GOT3 (cell line): Measurements from ENCODE around the gene IGSF10.
A peak's percentile ranks its signal among the peaks of the same experiment; 100 is the strongest.

Source experiments
- DNase-seq: peaks from one replicate; lab custom pipeline; 2025; ENCODE audit warnings: mixed read lengths; lab: John Stamatoyannopoulos, UW

The IGSF10 gene

DNA sequence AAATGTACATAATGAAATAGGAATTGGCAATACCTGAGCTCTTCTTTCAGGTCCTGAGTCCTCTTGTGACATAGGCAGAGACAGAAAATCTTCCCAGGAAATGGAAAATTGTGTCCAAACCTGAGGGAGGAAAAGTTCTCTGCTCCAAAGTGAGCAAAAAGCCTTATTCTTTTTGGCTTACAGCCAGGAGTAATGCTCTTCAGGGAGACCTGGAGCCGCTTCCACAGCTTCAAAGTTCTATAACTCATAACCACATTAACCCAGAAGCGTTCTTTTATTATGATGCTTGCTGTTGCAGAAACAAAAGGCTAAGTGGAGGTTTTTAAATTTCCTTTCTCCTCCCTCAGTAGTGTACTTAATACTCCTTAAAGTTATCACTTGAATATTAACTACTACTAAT is 633 bp downstream of the IGSF10 start:
- no peak for DNase-seq

DNA sequence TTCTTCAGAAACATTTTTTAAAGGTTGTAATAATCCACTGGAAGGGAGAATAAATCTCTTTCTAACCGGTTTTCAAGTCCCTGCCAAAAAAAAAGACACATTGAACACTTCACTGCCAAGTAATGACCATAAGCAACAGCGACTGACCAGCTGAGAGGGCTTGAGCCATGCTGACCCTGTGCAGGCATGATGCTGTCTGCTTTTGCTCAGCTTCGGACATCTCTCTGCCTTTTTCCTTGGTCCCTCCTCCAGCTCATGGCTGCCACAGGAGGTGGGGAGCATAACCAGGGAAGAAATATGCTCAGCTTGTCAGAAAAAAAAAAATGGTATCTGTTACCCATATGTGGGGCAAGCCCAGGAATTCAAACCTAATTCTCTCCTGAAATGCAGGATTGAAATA is 1.5 kb downstream of the IGSF10 start:
- DNase-seq: no peak

DNA sequence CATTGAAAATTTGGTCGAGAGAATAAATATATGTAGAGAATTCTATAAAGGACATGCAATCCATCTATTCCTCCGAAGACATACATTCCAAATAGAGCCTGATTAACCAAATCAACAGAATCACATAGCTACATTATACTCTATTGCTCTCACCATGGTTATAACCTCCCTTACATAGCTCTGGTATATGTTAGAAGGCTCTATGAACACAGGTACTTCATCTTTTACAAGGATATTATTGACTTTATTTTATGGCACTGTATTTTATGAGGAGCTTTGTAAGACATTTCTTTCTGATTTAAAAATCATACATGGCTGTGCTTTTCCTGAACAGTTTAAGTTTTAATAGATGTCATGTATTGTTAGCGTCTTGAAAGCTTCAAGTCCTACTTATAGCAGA is 4.8 kb downstream of the IGSF10 start:
- no peak for DNase-seq

DNA sequence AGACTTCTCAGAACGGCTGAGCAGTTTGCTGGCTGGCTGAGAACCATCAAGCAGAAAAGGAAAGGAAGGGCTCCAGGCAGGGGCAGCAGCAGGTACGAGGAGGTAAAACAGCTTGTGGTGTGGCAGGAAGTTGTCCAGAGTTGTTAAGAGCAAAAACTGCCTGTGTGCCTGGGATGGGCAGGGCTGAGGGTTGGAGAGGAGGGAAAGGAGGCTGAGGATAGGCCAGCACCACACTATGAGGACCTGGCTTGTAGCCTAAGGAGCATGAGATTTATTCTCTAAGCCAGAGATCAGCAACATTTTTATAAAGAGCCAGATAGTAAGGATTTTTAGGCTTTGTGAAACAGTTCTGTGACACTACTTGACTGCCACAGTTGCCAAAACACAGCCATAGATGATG is 8.0 kb downstream of the IGSF10 start:
- no peak for DNase-seq

DNA sequence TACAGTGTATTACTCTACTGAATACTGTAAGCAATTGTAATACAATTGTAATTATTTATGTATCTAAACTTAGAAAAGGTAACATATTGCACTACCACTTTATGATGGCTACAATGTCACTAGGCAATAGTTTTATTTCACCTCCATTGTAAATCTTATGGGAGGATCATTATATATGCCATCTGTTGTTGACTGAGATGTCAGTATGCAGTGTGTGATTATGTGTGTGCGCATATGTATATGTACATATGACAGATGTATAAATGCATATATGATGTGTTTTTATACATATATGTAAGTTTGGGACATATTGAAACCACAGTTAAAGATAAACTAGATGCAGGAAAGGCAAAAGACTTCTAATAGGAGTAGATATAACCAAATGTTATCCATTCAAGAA is 8.5 kb downstream of the IGSF10 start:
- DNase-seq: no peak

DNA sequence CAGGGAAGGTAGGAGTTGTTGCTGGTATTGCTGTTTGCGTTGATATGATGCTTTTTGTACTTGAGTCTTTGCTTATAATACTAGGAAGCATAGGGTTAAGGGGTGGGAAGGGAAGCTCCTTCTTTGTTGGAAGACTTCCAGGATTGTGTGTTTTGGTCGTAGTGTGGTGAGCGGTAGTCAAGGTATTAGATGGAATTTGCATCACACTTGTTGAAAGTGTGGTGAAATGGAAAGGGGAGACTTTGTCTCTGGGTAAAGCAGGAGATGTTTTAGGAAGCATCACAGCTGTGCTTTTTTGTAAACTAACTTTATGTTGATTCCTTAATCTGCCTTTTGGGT is 14.9 kb downstream of the IGSF10 start:
- DNase-seq: no peak

DNA sequence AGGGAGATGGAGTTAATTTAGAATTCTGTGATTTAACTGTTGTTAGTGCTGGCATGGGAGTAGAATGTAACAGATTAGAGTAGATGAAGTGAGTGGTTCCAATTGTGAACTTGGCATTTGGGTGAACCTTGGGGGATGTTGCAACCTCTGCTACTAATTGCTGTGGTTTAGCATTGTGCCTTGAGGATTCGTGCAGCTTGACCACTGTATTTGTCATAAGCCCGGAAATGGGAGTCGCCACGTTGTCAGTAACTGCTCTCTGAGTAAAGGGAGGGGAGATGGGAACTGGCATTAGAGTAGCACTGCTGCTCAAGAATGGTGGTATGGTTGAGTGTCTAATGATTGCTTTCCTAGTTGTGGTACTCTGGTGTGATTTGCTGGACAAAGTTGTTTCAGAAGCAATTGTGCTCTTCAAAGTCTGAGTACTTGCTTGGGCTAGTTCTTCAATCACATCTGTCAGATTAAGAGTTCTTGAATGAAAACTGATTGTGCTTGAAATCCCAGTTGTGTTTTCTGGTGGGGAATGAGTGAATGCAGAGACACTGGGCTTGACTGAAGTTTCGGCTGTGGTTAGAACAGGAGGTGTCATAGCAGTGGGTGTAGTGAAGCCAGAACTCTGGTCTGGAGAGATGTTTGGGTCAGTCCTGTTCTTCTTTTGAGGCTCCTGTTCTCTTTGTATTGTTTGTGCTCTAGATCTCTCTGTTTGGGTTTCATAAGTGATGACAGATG is 15.4 kb downstream of the IGSF10 start:
- peak; percentile 41 for DNase-seq

DNA sequence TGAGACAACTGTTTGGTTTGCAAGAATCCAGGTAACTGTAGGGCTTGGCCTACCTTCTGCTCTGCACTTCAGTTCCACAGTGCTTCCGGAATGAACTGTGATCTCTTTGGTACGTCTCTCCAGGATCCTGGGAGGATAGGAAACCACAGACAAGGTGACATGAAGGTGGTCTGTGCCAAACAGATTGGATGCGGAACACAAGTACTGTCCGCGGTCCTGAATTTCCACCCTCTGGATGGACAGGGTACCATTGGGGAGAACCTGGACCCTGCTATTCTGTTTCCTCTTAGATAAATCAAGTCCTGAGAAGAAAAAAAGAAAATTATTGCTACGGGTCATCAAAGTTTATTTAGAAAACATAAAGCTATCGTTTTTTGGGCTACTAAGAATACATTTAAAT is 17.3 kb downstream of the IGSF10 start:
- no peak for DNase-seq

DNA sequence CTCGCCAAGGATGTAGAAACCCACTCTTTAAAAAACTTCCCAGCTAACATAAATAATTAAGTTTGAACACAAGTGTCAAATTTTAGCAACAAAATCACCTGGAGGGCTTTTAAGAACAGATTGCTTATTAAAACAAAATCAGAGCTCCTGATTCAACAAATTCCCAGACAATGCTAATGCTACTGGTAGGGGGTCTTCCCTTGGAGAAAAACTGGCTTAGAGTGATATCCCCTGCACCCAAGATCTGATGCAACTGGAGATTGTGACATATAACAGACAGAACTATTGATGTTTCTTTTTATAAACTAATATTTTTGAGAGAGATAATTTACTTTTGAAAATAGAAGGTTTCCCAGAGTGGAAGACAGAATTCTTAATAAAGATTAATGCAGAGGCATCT is 19.9 kb downstream of the IGSF10 start:
- no peak for DNase-seq

DNA sequence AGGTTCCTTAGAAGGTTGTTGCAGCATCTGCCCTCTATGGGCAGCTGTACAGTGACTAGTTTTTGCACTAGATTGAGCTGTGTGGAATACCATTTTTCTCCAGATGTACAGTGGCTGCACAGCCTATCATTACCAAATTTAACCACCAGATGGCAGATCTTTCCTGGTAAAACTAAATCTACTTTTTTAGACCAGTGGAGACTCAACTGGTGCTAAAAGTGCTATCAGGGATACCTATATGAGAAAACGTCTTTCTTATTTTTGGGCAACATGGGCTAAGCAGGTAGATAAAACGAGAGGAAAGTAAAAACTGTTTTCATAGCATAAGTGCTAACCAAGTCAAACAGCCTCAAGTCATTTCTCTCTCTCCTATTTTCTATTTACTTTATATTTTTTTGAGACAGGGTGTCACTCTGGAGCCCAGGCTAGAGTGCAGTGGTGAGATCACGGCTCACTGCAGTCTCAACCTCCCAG is 21.2 kb downstream of the IGSF10 start:
- DNase-seq: no peak

DNA sequence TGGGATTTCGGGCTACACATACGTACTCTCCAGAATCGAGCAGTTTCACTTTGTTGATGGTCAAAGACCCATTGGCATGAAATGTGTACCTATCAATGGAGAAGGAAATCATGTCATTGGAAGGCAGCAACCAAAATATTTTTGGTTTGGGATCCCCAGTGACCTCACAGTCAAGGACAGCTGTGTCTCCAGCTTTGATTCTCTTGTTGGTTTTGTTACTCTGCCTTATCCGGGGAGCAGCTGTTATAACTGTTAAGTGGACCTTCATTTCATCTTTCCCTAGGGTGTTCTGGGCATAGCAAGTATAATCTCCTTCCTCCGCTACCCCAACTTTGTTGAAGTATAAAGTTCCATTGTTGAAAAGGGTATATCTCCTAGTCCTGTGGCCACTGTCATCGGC is 23.0 kb downstream of the IGSF10 start:
- DNase-seq: no peak

DNA sequence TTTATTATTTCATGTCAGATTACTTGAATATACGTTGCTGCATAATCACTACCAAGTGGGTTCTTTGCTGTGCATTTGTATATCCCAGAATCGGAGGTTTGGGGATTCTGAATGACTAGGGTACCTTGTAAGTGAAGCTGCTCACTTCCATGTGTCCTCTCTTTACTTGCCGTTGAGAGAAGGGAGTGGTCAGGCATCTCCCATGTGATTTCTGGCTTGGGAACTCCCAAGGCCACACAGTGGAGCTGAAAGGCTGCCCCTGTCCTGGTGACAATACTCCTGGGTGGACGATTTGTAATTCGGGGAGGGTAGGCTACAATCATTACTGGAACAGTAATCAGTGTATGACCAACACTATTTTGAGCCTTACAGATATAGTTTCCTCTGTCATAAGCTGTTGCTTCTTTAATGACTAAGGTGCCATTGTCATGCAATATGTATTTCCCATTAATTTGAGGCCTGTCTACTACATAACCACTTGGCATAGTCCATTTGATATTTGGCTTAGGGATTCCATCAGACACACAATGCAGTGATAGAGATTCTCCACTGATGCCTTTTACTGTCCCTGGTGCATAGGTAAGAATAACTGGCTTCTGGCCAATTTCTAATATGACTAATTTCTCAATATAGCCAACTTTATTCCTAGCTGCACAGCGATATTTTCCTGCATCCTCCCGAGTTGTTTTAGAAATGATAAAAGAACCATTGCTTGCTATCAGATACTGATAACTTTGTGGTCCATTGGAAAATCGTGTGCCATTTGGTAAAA is 24.0 kb downstream of the IGSF10 start:
- no peak for DNase-seq

DNA sequence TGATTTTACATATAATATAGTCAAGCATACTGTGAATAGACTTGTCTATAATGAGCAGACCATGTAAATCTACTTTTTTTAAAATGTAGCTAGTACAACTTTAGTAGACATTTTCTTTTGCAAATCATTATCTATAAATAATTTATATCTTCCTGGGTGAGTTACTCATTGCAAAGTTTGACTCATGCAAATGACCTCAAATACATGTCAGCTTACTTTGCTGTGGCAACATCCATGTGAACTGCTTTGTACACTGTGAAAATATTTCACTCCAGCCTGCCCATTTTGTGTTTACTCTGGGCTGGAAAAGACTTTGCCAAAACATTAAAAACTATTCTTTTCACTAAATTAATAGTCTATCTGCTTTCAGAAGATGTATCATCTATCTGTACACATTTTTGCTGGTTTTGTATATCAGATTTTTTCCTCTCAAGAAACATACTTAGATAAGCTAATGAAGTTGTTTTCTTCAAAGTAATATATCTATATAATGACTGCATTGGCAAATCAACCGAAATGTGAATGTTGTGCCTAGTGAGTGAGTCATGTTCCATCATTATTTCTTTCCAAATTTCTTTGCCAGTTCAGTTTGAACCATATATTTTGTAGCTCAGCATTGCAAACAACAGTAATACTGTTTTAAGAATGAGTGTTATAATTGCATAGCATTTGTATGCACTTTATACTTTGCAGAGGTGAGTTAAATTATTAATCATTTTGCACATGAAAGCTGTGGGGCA is 26.5 kb downstream of the IGSF10 start:
- DNase-seq: no peak

DNA sequence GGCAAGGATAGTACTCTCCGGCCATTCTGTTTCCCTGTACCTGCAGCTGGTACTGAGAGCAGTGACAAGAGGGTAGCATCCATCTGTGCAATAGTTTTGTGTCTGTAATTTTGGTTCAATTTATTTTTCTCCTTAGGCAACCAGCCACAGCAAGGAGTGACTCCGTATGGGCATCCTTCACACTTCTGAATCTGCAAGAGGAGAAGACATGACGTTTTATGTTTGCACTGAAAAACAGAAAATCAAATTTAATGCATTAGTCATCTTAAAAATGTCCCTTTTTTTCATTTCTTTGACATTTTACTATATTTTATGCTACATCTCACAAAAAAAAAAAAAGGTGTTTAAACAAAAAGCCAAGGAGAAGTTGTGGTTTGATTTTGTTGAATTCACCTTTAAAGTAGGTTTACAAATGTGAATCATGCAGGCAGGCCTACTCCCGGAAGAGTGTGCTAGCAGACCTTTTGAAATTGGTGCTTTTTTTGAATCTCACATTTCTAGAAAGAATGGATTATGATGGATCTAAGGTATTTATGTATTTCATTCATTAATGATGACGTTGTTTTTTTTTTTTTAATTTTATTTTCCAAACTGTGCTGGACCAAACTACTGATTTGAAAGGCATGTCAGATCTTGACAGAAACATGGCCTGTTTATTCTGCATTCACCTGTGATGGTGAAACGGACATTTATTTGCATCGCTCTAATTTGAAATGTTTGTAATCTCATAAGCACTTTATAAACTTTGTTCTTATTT is 28.1 kb downstream of the IGSF10 start:
- no peak for DNase-seq

DNA sequence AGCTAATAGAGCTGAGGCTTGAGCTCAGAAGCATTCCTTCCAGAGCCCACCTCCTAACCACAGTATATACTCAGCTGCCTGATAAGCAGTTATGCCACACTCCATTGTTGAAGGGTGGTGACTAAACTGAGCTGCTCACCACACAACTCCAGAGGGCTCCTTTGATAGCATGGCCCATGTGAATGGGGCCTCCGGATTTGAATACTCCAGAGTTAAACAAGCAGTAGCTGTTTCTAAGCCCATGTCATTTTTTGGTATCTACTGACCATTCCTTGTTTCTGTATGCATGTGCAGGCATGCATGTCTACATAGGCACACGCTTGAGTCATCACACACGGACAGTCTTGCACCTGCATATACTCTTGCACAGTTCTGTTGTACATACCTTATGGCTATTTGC is 28.9 kb downstream of the IGSF10 start:
- no peak for DNase-seq

DNA sequence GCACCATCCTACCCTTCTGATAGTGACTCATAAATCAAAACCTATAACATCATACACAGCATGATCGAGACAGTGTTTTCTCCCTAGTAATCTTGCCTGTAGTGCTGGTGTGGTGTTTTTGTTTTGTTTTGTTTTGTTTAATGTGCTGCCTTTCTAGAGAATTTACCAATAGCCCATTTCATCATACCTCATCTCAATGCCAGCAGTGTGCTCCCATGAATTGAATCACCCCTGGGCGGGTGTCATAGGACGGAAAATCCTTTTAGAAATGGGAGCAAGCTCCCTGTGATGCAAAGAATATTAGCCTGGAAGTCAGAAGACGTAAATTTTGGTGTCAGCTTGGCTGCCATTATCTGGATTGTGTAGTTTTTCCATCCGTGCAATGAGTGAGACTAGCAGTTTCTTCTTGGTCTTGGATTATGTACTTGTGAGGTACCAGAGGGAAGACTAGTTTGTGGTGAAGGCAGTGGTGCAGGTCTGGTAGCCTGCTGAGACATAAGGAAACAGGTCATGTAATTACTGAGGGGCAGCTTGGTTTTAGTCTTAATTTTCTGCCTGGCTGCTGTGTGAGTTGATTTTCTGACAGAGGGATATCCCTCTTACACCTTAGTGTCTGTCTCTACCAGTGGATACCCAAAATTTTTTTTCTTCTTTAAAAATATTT is 29.9 kb downstream of the IGSF10 start:
- no peak for DNase-seq

DNA sequence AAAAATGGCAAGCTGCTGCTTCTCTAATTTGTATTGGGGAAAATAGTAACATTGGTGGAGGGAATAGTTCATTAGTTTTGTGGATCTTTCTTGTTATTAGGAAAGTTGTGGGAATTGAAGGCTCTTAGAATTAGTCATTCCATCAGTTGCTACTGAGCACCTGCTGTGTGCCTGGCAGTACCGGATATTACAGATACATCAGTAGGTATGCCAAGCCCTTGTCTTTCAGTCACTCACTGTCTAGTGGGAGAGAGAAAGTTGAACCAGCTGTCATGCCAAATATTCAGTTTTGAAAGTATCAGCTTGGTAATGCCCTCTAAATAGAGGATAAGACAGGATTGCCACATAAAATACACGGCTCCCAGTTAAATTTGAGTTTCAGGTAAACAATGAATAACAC is 32.5 kb downstream of the IGSF10 start:
- DNase-seq: no peak

DNA sequence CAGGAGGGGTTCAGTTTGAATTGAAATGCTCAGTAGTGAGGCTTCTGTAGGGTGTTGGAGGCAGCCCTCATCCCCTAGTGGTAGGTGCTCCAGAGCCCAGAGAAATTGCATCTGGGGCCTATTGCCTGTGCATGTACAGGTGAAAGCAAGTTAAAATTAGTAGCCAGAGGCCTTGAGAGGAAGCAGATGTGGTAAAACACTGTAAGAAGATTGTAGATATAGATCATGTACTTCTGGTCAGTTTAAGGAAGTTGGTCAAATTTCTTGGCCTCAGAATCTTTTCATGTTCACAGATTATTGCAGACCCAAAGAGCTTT is 34.6 kb downstream of the IGSF10 start:
- no peak for DNase-seq

DNA sequence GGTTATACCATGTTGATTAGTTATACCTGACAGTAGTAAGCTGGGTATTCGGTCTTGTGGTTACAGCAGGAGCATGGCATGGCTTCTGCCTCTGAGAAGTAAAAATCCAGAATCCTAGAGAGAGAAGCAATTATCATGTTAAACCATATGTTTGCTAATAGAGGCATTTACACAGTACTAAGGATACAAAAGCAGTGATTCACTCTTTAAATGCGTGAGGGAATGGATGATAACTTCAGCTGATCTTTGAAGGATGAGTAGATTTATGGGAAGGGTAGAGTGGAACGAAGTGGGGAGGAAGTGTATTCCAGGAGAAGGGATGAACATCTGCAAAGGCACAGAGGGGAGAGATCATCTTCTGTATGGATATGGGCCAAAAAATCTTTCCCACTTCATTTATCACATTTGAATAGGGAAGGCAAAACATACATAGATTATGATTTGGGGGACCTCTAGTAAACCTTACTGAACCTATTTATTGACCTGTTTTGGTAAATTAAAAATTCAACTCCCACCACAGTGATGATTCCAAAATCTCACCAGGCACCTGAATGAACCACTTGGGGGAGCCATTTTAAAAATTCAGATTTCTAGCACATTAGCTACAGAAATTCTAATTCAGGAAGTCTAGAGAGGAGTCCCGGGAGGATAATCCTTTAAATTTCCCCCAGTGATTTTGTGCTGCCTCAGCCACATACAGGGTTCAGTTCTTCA is 35.1 kb downstream of the IGSF10 start:
- DNase-seq: no peak

DNA sequence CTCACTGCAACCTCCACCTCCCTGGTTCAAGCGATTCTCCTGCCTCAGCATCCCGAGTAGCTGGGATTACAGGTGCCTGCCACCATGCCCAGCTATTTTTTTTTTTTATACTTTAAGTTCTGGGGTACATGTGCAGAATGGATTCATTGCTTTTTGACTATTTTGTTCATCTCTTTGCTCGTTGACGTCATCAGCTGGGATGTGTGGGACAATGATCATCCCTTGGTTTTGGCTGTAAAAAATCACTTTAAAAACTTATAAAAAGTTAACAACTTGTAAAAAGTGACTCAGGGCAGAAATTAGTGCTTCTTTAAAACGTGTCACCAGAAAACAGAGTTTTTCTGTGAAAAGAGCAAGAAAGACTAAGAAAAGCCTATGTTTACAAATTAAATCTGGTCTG is 37.8 kb downstream of the IGSF10 start:
- no peak for DNase-seq

DNA sequence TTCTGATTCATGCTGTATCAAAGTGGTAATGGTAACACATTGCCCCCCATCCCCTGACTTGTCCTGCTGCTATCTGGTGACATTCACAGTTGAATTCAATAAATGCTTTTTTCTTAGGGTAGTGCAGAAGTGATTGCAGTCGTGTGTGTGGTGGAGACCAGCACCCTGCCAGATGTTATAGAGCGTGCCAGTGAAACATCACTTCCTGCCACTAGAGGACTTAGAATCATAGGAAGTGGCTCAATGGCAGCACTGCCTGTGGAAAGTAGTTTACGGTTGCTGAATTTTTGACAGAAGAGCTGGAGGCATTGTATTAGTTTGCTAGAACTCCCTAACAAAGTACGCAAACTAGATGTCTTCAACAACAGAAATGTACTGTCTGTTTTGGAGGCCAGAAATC is 38.9 kb downstream of the IGSF10 start:
- no peak for DNase-seq
